Activated T-helper 17 cell treated with anti-CD3 and anti-CD28 coated beads, Interleukin-2, amount 50 U/mL, for 72 hours (primary cell): Measurements from ENCODE around the gene SDCCAG8. TPM values are rescaled to one million over a fixed set of nuclear protein-coding genes. Genes with fewer than 3 reads are reported as not detected.

Experiments
- ATAC-seq: fragments of 150-1000 bp; cut with Tn5 transposase; replicated peaks from 2 replicates; pipeline ENCODE4 v1.10.0; 2021; ENCODE audit warnings: mild to moderate bottlenecking, moderate library complexity
- H3K27ac Mint-ChIP-seq: one replicate; pipeline ENCODE4 v1.8.0; 2022; ENCODE audit warnings: mixed read lengths
- H3K27me3 Mint-ChIP-seq: one replicate; pipeline ENCODE4 v1.8.0; 2022; ENCODE audit warnings: mixed read lengths
- H3K36me3 Mint-ChIP-seq: one replicate; pipeline ENCODE4 v1.8.0; 2022; ENCODE audit warnings: low read depth, mild to moderate bottlenecking, mixed read lengths
- H3K4me1 Mint-ChIP-seq: one replicate; pipeline ENCODE4 v1.8.0; 2022; ENCODE audit warnings: mixed read lengths
- H3K4me3 Mint-ChIP-seq: one replicate; pipeline ENCODE4 v1.8.0; 2022; ENCODE audit warnings: mild to moderate bottlenecking, mixed read lengths
- H3K9me3 Mint-ChIP-seq: one replicate; pipeline ENCODE4 v1.8.0; 2022; ENCODE audit warnings: mixed read lengths
- total RNA-seq, 2 donors: library from RNA; stranded (reverse); gene quantifications; one replicate each; pipeline ENCODE4 v1.2.3, GENCODE V29; 2022

Gene SDCCAG8
- total RNA-seq, 2 donors from 2014 or later, result 22.2 to 31.7 TPM

DNA sequence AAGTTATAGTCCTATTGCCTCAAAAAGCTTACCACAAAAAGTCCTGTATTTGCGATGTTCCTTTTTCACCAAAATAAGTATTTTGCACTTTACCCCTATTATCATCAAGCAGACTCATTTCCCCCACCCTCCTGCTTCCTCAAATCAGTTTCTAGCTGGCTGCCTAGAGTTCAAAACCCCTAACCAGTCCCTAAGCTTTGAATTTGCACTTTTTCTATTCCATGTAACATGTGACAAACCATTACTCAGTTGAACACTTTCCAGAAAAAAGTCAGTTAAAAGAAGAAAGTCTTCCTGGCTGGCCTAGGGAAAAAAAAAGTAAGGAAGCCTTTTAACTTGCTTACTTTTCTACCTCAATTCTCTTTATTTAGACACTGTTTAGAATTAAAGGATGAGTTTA lies 8.9 kb upstream of the SDCCAG8 start:
- Mint-ChIP-seq H3K4me3 (no peak overlapping the region), H3K9me3 (no peaks in the 10 kb centered on the region), H3K36me3 (no peaks in the 10 kb centered on the region), H3K27ac (no peak overlapping the region), H3K4me1 (peaks cover 7% of the 10 kb centered on the region), H3K27me3 (no peaks in the 10 kb centered on the region)
- ATAC-seq, result no peak

DNA sequence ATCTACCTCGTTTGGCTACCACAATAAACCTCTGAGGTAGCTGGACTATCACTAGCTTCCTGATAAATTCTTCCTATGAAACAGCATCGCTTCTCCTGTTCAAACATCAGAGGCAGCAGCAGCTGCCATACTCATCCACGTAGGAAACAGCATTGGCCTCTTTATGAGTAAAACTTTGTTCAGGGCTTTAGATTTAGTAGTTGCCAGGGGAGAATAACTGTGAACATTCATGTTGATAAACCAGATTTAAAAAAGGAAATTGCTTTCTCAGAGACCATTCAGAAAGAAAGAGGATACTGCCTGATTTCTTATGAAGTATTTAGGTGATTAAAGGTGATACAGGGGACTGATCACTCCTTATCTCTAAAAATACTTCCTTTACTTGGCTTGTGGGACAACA lies 7.9 kb upstream of the SDCCAG8 start:
- Mint-ChIP-seq H3K4me1 (peaks cover 7% of the 10 kb centered on the region), H3K27ac (no peak overlapping the region), H3K36me3 (no peaks in the 10 kb centered on the region), H3K9me3 (no peaks in the 10 kb centered on the region), H3K27me3 (no peaks in the 10 kb centered on the region), H3K4me3 (no peak overlapping the region)
- no peak for ATAC-seq

DNA sequence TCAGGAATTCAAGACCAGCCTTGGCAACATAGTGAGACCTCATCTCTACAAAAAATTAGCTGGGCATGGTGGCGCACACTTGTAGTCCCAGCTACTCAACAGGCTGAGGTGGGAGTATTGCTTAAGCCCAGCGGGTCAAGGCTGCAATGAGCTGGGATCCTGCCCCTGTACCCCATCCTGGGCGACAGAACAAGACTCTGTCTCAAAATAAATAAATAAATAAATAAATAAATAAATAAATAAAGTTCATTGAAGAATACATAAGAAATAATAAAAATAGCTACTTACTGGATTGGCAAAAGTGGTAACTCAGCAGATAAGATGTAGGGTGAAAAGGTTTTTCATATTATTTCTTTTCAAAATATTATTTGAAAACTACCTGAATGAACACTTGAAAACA lies 6.6 kb upstream of the SDCCAG8 start:
- peaks cover 7% of the 10 kb centered on the region for H3K4me1 Mint-ChIP-seq
- H3K9me3 Mint-ChIP-seq, result no peaks in the 10 kb centered on the region
- H3K27me3 Mint-ChIP-seq, result no peaks in the 10 kb centered on the region
- peaks cover under 1% of the 10 kb centered on the region for H3K36me3 Mint-ChIP-seq
- no peak for ATAC-seq
- no peak overlapping the region for H3K27ac Mint-ChIP-seq
- no peak overlapping the region for H3K4me3 Mint-ChIP-seq

DNA sequence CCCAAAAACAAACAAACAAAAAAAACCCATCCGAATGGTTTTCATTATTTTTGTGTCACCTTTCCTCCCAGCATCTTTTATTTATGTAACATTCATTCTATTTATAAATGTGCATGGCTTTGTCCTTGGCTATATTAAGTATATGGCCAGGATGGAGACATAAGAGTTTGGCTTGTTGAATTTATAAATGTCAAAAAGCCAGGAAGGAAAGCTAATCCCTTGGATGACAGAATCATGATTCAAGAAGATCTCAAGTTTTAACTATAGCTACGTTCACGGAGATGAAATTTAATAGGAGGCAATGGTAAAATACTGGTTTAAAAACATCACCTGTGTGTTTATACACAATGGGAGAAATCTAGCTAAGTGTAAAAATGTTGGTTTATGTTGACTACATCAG lies 5.7 kb upstream of the SDCCAG8 start:
- no peaks in the 10 kb centered on the region for H3K9me3 Mint-ChIP-seq
- no peak overlapping the region for H3K4me3 Mint-ChIP-seq
- H3K27me3 Mint-ChIP-seq, result no peaks in the 10 kb centered on the region
- H3K4me1 Mint-ChIP-seq, result peaks cover 7% of the 10 kb centered on the region
- H3K36me3 Mint-ChIP-seq, result peaks cover 7% of the 10 kb centered on the region
- ATAC-seq, result no peak
- no peak overlapping the region for H3K27ac Mint-ChIP-seq

DNA sequence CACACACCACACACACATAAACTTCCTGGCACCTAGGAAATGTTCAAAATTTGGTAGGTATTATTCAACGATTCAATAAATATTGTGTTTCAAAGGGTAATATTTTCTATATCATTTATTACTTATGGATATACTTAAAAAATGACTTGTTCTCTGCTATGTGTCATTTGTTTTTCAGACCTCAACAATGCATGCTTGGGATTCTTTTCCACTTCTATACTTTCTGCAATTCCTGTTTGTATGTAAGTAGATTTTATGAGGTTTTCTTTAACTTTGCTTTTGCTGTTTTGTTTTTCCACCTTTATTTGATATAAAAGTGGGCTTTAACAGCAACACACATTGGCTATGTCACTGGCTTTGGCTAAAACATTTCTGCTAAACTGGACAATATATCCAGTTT lies 4.3 kb upstream of the SDCCAG8 start:
- peaks cover 14% of the 10 kb centered on the region for H3K36me3 Mint-ChIP-seq
- no peak overlapping the region for H3K27ac Mint-ChIP-seq
- ATAC-seq, result no peak
- H3K4me1 Mint-ChIP-seq, result peaks cover 7% of the 10 kb centered on the region
- no peaks in the 10 kb centered on the region for H3K9me3 Mint-ChIP-seq
- no peaks in the 10 kb centered on the region for H3K27me3 Mint-ChIP-seq
- H3K4me3 Mint-ChIP-seq, result no peak overlapping the region

DNA sequence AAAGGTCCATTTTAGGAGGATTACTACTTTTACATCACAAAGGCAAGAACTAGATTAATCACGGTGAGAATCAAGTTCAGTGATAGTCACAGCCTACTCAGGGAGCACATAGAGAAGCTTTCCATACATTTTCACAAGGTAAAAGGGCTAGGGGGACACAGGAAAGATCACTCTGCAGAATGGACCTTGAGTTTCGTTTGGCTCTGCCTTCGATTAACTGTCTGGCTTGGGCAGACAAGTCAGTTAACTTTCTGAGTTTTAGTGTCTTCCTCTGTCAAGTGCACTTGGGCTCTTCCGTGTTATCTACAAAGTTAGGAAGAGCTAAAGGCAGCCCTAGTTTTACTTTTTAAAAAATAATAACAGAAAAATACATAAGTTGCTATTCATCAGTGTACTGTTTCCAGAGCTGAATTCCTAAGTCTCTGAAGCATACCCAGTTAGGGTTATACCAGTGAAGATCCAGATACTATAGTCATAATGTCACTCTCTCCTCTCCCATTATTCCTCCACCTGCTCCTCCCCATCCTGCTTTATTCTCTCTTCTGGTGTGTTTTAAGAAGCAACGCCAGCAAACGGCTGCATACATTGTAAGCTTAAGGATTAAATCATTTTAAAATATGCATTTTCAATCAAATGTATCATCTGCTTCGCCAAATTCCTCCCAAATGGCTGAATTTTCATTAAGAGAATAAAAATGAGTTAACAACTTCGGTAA lies 2.5 kb upstream of the SDCCAG8 start:
- Mint-ChIP-seq H3K9me3 (no peaks in the 10 kb centered on the region), H3K4me3 (peak overlapping the region; percentile 99), H3K36me3 (peaks cover 14% of the 10 kb centered on the region), H3K27me3 (no peaks in the 10 kb centered on the region), H3K27ac (no peak overlapping the region), H3K4me1 (peaks cover 6% of the 10 kb centered on the region)
- no peak for ATAC-seq

DNA sequence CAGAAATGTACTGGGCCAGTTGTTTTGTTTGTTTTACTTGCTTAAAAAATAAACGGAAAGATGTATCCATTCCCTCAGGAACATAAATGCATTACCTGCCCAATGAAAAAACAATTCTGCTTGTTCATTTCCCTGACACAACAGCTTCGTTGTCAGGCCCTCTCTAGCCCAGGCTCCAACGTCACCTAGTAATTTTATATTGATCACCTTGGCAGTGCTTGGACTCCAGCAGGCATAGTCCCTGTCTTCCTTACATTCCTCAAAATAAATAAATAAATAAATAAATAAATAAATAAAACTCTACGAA lies 2.0 kb upstream of the SDCCAG8 start:
- H3K4me3 Mint-ChIP-seq, result peak overlapping the region; percentile 99
- ATAC-seq, result no peak
- H3K9me3 Mint-ChIP-seq, result no peaks in the 10 kb centered on the region
- H3K36me3 Mint-ChIP-seq, result peaks cover 14% of the 10 kb centered on the region
- no peaks in the 10 kb centered on the region for H3K27me3 Mint-ChIP-seq
- peaks cover 1% of the 10 kb centered on the region for H3K4me1 Mint-ChIP-seq
- no peak overlapping the region for H3K27ac Mint-ChIP-seq

DNA sequence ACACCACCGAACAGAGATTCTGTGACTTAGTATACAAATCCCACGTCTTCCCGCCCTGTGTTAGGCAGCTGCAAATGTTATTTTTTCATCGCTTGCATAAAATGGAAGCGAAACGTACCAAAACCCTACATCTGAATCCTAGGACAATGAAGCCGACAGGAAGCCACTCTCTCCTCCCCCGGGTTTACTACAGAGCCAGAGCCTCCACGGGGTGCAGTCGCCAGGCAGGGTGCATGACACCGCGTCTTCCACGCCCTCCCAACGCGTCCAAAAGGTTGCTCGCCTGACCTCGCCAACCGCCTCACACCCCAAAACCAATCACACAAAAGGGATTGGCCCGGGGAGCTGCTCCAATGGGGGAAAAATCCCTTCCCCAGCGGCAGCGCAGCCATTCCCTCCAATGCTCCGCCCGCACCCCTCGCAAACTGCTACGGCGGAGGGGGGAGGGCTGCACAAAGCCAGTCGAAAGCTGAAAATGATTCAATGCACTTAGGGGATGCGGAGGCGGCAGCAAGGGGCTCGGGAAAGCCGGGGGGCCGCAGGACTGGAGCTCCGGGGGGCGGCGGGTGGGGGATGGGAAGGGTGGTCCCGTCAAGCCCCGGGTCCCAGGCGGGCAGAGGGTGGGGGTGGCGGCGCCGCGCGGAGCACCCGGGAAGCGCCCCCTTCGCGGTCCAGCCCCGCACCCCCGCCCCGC lies 1.5 kb upstream of the SDCCAG8 start:
- H3K27ac Mint-ChIP-seq, result peak overlapping the region; percentile 99
- peak overlapping the region; percentile 99 for H3K4me3 Mint-ChIP-seq
- peaks cover 14% of the 10 kb centered on the region for H3K36me3 Mint-ChIP-seq
- no peaks in the 10 kb centered on the region for H3K4me1 Mint-ChIP-seq
- H3K9me3 Mint-ChIP-seq, result no peaks in the 10 kb centered on the region
- peak; percentile 38 for ATAC-seq
- no peaks in the 10 kb centered on the region for H3K27me3 Mint-ChIP-seq

DNA sequence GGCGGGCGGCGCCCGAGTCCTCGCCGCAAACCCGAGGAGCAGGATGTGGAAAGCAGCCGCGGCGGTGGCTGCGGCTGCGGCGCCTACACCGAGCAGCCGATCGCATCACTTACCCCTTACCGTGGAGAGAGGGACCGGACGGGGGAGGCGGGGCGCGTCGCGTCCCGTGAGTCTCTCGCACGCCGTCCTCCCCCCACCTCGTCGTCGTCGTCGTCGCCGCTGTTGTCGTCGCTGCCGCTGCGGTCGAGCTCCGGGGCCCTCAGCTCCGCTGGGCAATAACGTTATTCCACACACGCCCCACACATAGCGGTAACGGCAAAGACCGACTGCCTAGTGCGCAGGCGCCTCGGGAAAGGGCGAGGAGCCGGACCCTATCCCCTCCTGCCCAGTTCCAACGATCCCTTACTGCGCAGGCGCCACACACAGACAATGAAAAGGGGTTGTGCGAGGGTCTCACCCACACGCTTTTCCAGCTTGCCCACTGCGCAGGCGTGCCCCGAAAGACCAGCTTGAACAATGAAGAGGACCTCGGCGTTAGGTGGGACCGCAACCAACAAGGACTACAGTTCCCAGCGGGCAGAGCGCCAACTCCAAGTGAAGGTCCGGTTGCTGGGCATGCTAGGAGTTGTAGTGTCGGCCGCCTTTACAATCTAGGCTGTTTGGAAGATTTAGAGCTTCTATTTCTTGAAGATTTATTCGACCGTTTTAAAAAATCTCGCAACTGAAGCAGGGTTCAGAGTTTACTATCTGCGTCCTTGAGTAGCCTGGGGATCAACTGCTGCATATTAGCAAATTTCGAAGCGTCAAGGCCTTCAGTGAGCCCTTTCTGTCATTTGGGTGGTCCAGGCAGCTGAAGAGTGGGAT lies 682 bp upstream of the SDCCAG8 start, which contains the start of gene CEP170:
TSS of gene CEP170 (minus strand) at position 355 of the 864 bp plus-strand sequence. CDS start 30,001 bp downstream, outside the sequence.
- Mint-ChIP-seq H3K4me1 (no peaks in the 10 kb centered on the region), H3K27ac (peak within 1 kb of the TSS; percentile 99), H3K27me3 (no peaks in the 10 kb centered on the region), H3K36me3 (peaks cover 14% of the 10 kb centered on the region), H3K4me3 (peak within 1 kb of the TSS; percentile 99), H3K9me3 (no peaks in the 10 kb centered on the region)
- peak; percentile 61 for ATAC-seq

DNA sequence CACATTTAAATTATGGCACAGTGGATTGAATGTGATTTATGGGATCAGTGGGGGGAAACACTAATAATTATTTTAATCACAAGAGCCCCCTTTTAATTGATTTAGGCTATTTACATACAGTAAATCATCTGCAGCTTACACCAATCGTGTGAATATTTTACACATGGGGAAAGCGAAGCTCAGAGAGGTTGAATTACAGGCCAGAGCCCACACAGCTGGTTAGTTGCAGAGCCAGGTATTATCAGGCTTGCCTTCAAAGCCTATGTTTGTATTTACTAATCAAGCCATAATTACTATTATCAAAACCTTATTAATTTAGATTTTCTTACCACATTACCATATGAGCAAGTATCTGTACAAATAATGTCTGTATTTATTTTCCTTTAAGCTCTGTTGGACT lies 749 bp downstream of the SDCCAG8 start:
- Mint-ChIP-seq H3K9me3 (no peaks in the 10 kb centered on the region), H3K4me3 (peak overlapping the region; percentile 99), H3K27ac (peak overlapping the region; percentile 99), H3K4me1 (no peaks in the 10 kb centered on the region), H3K36me3 (peaks cover 14% of the 10 kb centered on the region), H3K27me3 (no peaks in the 10 kb centered on the region)
- ATAC-seq, result no peak

DNA sequence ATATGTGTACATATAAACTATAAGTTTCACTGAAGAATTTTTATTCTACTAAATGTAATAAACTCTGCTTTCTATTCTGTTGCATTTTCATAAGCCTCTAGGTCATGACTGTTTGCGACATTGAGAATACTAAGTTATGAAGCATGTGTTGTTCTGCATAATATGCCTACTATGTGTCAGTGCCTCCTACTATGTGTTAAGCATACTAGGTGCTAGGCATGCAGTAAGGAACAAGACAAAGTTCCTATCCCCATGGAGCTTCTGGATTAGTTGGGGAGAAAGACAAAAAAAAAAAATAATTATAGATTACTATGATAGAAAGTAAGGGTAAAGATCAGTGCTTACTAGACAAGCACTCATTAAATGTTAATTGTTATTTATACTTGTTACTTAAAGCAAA lies 1.3 kb downstream of the SDCCAG8 start:
- no peak overlapping the region for H3K27ac Mint-ChIP-seq
- H3K27me3 Mint-ChIP-seq, result no peaks in the 10 kb centered on the region
- peaks cover 14% of the 10 kb centered on the region for H3K36me3 Mint-ChIP-seq
- no peak for ATAC-seq
- H3K4me3 Mint-ChIP-seq, result peak overlapping the region; percentile 99
- no peaks in the 10 kb centered on the region for H3K4me1 Mint-ChIP-seq
- no peaks in the 10 kb centered on the region for H3K9me3 Mint-ChIP-seq

DNA sequence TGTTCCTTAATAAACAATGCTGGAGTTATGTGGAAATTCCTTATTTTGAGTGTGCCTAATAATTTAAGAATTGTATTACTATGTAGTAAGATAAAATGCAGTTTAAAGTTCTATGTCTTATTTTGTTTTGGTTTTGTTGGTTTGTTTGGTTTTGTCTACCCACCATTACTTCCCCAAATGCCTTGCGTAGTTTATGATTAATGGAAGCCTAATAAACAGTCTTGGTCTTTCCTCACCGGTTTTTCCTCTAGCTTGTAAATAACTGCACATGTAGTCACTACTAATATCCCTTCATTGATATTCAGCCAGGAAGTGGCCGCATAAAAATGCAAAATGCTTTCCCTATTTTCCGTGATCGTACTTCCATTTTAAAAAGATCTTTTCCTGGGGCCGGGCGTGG lies 2.9 kb downstream of the SDCCAG8 start:
- Mint-ChIP-seq H3K36me3 (peaks cover 14% of the 10 kb centered on the region), H3K27me3 (no peaks in the 10 kb centered on the region), H3K4me3 (no peak overlapping the region), H3K4me1 (no peaks in the 10 kb centered on the region), H3K9me3 (no peaks in the 10 kb centered on the region), H3K27ac (no peak overlapping the region)
- ATAC-seq, result no peak

DNA sequence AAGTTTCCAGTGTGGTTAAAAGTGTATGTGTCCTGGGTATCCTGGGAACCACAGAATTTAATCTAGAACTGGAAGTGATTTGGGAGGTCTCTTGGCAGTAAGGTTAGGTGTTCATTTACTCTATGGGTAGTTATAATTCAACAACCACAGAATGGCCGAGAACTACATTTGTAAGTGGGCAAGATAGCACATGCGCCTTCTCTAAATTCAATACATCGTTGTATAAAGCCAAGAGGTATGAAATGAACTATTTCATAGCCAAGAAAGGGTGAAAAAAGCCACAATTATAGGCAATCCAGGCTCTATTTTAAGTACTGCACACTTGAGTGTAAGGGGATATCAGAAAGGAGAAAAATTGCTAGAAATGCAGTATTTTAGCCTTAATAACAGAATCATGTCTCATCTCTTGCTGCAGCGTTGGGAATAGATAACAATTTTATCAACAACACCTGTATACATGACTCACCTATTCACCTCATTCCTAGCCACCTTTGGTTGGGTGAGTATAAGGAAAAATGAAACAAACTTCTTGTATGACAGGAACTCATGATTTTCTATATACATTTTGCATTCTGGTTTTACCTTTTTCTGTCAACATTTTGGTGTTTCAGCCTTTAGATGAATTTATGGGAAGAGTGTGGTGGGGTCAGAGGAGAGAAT lies 4.5 kb downstream of the SDCCAG8 start:
- Mint-ChIP-seq H3K9me3 (no peaks in the 10 kb centered on the region), H3K36me3 (peaks cover 4% of the 10 kb centered on the region), H3K4me1 (no peaks in the 10 kb centered on the region), H3K4me3 (no peak overlapping the region), H3K27me3 (no peaks in the 10 kb centered on the region), H3K27ac (no peak overlapping the region)
- no peak for ATAC-seq

DNA sequence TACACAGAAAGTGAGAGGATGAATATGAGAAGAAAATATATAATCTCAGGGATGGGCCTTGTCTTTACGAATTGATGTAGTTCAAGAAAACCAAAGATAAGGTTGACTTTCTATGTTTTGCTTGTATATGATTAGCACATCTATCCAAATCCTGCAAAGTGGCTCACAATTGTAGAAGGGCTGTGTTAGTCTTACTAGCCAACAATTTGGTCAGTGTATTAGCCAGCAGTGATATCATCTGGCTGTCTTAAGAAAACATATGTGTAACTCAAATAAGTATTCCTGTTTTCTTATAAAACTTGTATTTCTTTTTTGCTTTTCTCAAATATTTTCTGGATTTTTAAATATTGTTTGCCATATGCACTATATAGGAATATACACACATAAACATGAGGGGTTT lies 5.5 kb downstream of the SDCCAG8 start:
- Mint-ChIP-seq H3K27ac (no peak overlapping the region), H3K27me3 (no peaks in the 10 kb centered on the region), H3K4me3 (no peak overlapping the region), H3K4me1 (no peaks in the 10 kb centered on the region), H3K36me3 (no peaks in the 10 kb centered on the region), H3K9me3 (no peaks in the 10 kb centered on the region)
- no peak for ATAC-seq
